UCSD-AML1 (cell line): ENCODE measurements around the gene ANKHD1.
"Not testable (repeated sequence)": the region's sequence is repeated elsewhere in the genome, so short reads cannot be mapped to it uniquely, and the experiment has no call there.

Source experiments
- DNase-seq: peaks from one replicate; lab custom pipeline; 2025; ENCODE audit not compliant: unreplicated experiment; lab: John Stamatoyannopoulos, UW

The ANKHD1 gene

DNA sequence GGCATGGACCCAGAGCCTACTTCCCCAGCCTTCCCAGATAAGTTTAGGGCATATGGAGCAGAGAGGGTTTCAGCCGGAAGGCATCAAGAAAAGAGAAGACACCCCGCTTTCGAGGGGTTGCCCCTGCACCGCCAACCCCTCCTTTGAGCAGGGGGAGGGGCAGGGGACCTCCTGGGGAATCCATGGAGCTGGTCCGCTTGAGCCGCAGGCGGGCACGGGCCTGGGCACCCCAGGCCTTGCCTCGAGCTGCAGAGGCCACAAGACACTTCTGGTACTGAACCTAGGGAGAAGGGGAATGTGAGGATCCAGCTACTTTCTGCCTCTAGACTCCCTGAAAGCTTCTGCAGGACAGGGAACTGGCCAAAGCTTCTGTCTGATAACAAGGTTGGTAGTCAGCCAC, 156.9 kb downstream of the ANKHD1 start:
- no peak for DNase-seq

DNA sequence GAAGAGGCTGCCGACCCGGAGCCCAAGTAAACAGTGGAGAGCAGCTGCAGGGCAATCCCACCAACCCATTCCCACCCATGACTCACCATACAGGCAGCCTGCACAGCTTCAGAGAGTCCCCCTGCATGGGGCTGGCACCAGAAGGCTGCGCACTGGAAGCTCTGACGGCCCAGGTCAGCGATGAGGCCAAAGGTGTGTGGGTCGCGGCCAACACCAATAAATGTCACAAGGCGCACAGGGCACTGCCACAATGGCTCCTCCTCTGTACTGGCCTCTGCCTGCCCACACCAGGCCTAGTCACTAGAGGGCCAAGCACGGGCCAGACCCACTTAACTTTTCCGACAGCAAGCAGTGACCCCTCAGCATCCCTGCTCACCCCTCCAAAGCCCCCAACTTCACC, 158.6 kb downstream of the ANKHD1 start:
- DNase-seq, result no peak

DNA sequence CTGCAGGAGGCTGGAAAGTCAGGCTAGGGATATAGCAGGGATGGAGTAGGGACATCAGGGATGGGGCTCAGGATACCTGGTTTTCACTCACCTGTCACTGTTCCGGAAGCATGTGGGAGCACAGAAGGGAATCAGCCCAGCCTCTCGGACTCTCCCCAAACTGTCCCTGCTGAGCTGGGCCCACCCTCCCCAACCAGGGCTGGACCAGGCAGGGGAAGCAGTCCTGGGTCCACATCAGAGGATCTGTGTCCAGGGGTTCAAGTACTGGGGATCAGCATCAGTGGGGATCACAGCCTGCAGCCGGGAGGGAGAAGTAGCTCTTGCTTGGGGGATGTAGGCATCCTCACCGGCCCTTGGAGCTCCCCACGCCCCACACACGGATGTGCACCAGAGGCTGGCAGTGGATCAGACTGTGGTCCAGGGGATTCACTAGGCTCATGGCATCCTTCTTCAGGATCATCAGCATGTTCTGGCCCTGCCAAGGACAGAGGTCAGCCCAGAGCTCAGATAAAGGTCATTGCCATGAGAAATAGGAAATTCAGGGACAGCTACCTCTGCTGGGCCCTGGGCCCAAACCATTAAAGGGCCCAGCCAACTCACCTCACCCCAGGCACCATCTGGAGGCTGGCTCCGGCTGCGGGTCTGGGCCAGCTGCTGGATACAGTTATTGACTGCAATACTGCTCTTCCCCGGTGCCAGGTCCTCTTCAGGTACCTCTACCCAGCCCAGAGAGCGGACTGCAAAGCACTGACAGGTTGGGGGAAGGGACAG, 160.3 kb downstream of the ANKHD1 start:
- DNase-seq, result no peak

DNA sequence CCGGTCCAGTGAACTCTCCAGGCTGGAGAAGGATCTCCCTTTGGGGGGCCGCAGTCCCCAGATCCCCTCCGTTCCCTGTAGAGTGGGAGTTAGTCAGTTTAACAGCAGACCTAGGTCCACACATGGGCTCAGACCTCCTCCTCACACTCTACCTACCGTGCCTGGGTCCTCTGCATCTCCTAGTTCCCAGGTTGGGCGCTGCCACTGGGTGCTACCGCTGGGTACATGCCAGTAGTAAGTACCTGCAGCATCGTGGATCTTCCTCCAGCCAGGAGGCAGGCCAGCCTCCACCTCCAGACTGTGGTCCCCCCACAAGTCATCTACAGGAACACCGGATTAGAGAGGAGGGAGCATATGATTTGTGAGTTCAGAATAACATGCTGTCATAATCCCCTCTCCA, 162.0 kb downstream of the ANKHD1 start:
- DNase-seq, result no peak

DNA sequence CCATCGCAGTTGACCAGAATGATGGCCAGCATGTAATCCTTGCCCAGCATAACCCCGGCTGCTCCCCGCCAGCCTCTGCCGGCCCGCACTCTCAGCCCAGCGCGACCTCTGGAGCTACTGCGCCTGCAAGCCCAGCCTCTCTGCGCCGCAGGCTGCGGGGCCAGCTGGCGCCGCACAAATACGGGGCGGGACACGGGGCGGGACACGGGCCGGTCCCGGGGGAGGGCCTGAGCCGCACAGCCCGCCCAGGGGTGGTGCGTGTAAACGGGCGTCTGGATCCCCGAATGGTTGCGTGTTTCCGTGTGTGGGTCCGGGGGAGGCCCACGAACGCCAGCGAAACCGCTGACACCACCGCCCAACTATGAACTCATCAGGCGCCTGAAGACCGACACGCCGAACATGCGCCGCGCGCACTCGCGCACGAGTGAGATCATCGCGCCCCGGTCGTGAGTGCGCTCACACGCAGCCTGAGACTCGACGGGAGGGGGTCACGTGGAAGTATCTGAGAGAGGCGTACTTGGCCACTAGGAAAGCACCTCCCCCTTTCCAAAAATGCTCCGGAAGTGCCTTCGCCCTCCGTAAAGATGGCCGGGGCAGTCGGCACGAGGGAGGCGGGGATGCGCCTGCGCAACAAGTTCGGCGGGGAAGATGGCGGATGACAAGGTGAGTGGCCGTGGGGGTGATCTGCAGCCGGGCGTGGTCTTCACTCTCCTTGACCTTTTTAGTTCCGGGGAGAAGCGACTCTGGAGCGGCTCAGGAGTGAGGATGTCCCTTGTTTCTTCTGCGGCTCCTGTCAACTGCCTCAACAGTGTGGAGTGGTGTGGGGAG, 162.8 kb downstream of the ANKHD1 start, which contains the start of the genes APBB3 and SLC35A4:
Gene APBB3, minus strand, starts transcription at position 403 of the 828 bp plus-strand sequence. Its CDS starts 353 bp downstream, at position 50.
Gene SLC35A4, plus strand, starts transcription at position 633 of the 828 bp plus-strand sequence. CDS start 2,342 bp downstream, outside the sequence.
- peak; percentile 98 for DNase-seq

DNA sequence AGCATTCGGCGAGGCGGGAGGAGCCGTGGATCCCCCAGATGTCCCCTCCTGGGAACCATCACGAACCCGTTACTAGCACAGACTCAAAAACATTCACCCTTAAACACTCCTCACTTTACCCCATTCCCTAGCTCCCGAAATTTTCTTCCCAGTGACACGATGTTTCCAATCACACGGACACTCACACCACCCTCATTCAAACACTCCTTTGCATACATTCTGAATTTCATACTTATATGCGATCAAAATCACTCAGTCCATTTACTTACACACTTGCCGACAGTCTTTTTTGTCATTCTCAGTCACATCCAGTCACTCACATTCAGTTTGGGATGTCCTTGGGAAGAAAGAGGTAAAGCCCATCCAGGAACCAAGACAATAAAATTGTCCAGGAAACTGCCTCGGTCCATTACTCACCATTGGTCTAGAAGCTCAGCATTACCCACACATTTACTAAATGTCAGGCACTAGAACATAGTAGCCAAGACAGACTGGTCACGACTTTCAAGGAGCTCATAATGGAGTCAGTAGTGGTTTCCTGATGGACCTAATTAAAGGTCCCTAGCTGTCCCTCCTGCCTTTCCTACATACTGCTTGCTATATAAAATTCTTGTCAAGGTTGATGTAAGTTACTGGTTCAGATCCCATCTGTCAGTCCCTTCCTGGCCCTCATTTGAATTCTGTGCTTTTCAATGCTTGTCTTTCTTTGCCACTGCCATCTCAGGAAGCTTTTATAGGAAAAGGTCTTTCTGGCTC, 163.6 kb downstream of the ANKHD1 start:
- no peak for DNase-seq

DNA sequence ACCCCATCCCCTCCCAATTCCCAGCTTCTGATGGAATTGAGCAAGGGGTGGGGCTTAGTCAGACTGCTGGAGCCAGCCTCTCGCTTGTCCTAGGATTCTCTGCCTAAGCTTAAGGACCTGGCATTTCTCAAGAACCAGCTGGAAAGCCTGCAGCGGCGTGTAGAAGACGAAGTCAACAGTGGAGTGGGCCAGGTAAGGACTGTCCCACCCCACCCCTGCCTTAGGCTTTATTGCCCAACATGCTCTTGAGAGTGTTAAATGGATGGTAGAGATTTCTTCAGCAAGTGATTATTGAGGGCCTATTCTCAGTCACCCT, 164.1 kb downstream of the ANKHD1 start:
- DNase-seq, result no peak

DNA sequence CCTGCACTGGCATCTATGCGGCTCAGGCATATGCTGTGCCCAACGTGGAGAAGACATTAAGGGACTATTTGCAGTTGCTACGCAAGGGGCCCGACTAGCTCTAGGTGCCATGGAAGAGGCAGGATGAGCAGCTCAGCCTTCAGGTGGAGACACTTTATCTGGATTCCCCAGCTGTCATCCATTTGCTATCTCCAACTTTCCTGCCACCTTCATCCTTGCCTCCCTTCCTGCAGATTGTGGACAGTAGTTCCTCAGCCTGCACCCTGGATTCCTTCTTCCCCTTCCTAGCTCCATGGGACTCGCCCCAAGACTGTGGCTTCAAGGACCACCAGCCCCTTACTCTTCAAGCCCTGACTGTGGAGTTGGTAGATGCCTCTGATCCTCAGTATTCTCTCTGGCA, 165.0 kb downstream of the ANKHD1 start:
- DNase-seq, result no peak

DNA sequence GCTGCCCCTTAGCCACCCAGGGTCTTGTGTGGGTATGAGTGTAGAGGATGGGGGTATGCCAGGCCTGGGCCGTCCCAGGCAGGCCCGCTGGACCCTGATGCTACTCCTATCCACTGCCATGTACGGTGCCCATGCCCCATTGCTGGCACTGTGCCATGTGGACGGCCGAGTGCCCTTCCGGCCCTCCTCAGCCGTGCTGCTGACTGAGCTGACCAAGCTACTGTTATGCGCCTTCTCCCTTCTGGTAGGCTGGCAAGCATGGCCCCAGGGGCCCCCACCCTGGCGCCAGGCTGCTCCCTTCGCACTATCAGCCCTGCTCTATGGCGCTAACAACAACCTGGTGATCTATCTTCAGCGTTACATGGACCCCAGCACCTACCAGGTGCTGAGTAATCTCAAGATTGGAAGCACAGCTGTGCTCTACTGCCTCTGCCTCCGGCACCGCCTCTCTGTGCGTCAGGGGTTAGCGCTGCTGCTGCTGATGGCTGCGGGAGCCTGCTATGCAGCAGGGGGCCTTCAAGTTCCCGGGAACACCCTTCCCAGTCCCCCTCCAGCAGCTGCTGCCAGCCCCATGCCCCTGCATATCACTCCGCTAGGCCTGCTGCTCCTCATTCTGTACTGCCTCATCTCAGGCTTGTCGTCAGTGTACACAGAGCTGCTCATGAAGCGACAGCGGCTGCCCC, 165.6 kb downstream of the ANKHD1 start:
- no peak for DNase-seq

DNA sequence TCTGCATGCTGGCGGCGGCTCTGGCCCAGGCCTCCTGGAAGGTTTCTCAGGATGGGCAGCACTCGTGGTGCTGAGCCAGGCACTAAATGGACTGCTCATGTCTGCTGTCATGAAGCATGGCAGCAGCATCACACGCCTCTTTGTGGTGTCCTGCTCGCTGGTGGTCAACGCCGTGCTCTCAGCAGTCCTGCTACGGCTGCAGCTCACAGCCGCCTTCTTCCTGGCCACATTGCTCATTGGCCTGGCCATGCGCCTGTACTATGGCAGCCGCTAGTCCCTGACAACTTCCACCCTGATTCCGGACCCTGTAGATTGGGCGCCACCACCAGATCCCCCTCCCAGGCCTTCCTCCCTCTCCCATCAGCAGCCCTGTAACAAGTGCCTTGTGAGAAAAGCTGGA, 166.2 kb downstream of the ANKHD1 start:
- no peak for DNase-seq

DNA sequence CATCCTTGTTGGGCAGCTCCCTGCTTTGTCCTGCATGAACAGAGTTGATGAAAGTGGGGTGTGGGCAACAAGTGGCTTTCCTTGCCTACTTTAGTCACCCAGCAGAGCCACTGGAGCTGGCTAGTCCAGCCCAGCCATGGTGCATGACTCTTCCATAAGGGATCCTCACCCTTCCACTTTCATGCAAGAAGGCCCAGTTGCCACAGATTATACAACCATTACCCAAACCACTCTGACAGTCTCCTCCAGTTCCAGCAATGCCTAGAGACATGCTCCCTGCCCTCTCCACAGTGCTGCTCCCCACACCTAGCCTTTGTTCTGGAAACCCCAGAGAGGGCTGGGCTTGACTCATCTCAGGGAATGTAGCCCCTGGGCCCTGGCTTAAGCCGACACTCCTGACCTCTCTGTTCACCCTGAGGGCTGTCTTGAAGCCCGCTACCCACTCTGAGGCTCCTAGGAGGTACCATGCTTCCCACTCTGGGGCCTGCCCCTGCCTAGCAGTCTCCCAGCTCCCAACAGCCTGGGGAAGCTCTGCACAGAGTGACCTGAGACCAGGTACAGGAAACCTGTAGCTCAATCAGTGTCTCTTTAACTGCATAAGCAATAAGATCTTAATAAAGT, 166.9 kb downstream of the ANKHD1 start:
- no peak for DNase-seq

DNA sequence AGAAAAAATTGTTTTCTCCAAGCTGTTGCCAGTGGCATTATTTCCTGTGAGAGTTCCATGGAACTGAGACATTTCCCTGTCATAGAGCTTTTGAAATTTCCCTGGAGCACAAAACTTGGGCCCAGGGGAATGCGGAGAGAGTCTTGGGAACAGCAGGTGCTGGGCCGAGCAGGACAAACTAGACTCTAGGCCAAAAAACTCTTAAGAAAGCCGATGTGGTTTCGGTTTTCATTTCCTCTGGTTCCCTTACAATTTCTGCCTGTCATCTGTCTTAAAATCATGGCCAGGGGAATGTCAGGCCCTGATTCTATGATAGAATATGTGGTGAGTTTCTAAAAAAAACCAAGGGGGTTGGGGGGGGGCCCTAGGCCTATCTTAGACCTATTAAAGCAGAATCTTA, 167.6 kb downstream of the ANKHD1 start:
- no peak for DNase-seq

DNA sequence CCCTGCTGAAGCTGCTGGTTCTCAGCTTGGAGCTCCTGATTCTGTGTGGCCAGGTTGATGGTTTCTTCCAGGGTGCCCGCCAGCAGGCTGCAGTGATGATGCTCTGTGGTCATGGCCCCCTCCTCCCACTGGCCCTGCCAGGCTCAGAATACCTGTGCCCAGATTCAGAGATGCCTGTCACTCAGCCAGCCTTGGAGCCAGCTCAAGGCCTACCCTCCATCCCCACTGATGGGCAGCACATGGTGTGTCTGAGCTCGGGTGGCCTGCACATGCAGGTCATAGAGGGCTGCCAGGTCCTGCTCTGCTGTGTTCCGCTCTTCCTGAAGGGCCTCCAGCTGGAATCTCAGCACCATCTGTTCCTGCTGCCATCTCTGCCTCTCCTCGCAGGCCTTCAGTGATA, 168.4 kb downstream of the ANKHD1 start:
- DNase-seq, result no peak

DNA sequence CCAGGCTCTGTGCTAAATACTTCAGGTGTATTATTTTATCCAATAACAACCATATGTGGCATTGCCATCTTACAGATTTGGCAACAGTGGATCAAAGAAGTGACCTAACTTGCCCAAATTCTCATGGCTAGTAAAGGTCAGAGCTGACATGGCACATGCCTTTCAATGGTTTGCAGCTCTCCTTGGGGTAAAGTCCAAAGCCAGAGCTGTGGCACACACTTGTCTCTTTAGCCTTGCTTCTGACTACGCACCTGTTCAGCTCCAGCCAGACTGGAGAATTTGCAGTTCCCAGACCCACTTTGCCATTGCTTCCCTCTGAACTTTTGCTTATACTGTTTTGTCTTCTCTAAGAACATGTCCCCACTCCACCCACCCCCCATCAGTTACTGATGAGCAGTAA, 168.9 kb downstream of the ANKHD1 start:
- no peak for DNase-seq

DNA sequence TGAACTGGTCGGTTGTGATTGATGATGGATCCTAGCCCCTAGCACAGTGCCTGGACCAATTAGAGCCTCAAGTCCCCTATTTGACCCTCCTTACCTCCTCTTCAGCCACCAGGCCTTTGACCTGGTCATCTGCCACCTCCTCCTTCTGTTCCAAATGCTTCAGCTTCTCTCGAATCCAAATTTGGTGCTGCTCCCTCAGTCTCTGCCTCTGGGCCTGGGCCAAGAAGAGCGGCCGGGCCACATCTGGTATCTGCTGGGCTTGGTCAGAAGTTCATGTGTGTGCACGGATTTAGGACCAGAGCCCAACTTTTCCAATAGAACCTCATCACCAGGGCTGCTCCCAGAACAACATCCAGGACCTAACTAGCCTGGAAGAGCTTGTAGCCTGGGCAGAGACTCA, 169.5 kb downstream of the ANKHD1 start:
- DNase-seq, result no peak

DNA sequence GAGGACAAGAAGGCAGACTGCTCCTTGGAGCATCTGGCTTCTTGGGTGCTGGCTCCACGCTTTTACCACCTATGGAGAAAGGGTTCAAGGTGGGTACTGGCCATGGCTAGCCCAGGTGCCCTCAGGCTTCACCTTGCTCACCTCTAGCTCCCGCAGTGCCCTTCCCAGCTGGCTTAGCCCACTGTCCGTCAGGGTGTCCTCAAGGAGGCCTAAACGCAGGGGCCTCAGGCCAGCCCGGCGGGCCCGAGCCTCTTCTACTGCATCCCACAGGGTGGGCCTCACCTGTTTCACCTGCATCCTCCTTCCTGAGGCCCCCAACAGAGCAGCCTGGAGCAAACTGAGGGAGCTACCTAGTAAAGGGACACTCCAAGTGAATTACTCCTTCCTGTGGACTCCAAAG, 172.1 kb downstream of the ANKHD1 start:
- no peak for DNase-seq

DNA sequence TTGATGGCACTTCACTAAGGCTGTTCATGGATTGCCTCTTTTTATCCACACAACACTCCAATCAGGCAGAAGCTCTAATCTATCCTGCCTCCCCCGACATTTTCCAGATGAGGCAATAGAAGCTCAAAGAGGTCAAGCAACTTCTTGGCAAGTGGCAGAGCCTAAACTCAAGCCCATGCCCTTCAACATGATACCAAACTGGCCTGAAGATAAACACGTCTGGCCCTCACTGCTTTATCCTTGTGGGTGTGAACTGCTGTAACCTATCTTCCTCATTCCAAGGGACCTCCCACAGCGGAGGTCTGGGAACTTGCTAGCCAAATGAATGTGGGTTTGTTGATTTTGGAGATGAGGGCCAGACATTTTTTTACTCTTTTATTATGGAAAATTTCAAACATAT, 172.5 kb downstream of the ANKHD1 start:
- no peak for DNase-seq

DNA sequence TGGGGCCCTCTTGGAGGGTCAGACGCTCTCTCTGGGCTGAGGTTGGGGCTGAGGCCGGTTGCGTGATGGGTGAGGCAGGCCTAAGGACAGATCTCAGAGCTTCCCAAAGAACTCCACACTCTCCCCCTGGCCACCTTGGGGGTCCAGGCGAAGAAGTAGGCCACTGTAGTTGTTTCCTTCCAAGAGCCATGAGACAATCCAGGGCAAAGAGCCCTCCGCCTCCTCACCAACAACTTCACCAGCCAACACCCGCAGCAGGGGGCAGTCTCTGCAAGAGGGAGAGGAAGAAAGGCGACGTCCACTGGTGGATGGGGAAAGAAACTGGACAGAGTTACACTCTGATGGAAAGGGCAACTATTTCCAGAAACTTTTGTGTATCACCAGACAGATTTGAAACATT, 173.7 kb downstream of the ANKHD1 start:
- peak; percentile 78 for DNase-seq

DNA sequence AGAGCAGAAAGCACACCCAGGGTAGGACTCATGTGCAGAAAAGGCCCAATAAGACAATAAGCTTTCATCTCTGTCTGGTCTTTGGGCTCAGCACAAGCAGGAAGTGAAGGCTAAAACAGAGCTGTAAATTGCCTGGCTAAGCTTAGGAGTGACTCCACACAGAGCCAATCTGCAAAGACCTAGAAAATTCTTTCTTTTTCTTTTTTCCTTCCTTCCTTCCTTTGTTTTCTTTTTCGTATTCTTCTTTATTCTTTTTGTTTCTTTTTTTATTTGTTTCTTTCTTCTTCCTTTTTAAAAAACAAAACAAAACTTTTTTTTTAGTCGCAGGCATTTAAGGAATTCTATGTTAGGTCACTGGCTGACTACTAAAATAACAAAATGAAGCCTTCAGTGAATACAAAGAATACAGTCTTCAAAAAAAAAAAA, 175.2 kb downstream of the ANKHD1 start:
- DNase-seq, result no peak

DNA sequence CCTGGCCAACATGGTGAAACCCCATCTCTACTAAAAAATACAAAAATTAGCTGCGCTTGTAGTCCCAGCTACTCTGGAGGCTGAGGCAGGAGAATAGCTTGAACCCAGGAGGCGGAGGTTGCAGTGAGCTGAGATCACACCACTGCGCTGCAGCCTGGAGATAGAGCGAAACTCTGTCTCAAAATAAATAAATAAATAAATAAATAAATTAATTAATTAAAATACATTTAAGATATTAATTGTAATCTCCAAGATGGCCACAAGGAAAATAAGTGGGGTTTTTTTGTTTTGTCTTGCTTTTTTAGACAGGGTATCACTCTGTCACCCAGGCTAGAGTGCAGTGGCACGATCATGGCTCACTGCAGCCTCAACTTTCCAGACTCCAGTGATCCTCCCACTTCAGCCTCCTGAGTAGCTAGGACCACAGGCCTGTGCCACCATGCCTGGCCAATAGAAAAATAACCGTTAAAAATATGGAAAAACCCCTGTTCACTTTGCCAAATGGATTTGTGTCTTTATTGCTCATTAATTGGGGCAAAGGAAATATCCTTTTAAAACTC, 177.6 kb downstream of the ANKHD1 start:
- DNase-seq, result not testable (repeated sequence)
